C4-2B (cell line): ENCODE measurements around the gene NXPE1.

ENCODE experiments used
- CTCF ChIP-seq: fragments of 450-650 bp; conservative IDR thresholded peaks from 2 replicates; pipeline ENCODE4 v1.5.1; 2017; ENCODE audit warnings: mild to moderate bottlenecking
- ZFX ChIP-seq: fragments of 450-650 bp; IDR thresholded peaks from 2 replicates; pipeline ENCODE4 v1.6.1; 2017

DNA sequence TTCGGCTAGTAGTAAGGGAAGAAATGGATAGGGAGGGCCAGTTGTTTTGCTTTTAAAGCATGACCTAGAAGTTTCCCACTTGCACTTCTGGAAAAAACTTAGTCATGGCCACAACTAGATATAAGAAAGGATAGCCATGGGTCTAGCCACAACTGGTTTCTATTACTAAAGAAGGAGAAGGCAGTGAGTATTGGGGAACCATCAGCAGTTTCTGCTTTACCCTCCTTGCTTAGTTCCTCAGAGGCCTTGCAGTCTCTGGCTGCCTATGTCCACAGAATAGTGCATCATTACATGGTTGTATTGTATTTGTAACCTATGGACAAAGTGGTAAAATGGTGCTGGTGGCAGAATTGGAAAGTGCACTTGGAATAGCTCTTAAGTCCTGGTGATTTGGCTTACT lies 35.6 kb downstream of the NXPE1 start:
- no peak for TF ChIP-seq CTCF
- TF ChIP-seq ZFX, result no peak
